Measurements from ENCODE around the gene VPS26C. TPM values are rescaled to one million over a fixed set of nuclear protein-coding genes. Genes with fewer than 3 reads are reported as not detected.

VPS26C gene
- total and polyA plus RNA-seq, 9 of the 15 experiments (the other 6 are each of a cell fraction or from before 2014, with no cell fraction given), result 32.8 to 48.7 (median 42.1) TPM

DNA sequence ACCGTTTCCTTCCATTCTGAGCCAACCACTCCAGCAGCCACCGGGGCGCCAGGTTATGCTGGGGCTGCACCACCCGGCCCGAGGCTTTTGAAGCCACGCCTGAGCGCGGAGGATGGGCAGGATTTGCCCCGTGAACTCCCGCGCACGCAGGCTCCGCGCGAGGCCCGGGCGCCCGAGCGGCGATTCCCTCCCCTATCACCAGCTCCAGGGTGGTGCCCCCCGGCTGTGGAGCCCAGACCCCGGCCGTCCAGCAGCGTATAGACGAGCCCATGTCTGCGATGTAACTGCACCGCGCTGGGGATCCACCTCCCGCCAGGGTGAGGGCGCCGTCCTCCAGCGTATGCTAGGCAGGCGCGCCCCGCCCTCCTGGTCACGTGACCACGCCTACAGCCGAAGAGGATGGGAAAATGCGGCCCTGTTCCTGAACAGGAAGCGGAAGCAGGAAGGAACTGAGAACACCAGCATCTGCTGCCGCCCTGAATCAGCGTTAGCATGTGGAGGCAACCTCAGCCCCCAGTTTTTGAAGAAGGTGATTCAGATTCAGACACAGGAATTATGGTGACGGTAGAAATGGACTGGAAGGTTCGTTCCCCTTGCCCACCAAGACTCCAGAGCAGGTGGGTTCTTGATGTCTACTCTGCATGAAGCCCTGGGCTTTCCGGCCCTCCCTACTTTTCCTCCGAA lies 46.0 kb downstream of the VPS26C start (continued):
- TF ChIP-seq, protein P1, sequence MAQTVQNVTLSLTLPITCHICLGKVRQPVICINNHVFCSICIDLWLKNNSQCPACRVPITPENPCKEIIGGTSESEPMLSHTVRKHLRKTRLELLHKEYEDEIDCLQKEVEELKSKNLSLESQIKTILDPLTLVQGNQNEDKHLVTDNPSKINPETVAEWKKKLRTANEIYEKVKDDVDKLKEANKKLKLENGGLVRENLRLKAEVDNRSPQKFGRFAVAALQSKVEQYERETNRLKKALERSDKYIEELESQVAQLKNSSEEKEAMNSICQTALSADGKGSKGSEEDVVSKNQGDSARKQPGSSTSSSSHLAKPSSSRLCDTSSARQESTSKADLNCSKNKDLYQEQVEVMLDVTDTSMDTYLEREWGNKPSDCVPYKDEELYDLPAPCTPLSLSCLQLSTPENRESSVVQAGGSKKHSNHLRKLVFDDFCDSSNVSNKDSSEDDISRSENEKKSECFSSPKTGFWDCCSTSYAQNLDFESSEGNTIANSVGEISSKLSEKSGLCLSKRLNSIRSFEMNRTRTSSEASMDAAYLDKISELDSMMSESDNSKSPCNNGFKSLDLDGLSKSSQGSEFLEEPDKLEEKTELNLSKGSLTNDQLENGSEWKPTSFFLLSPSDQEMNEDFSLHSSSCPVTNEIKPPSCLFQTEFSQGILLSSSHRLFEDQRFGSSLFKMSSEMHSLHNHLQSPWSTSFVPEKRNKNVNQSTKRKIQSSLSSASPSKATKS (CRISPR knock-in tag; IDR thresholded peaks at IDR 0.05), result no peak
- peak; percentile 94 for TF ChIP-seq RBM22 (IDR thresholded peaks at IDR 0.05; ENCODE audit: low read depth, low read length, poor library complexity, severe bottlenecking)
- TF ChIP-seq POLR2AphosphoS5 (IDR thresholded peaks at IDR 0.05; ENCODE audit: control insufficient read depth, insufficient read depth, low read depth, low read length), result peak; percentile 54; the same call in 1 of the 2 replicates
- no peak for TF ChIP-seq SREBF2 (CRISPR knock-in tag; IDR thresholded peaks at IDR 0.05)
- TF ChIP-seq POLR3G (IDR thresholded peaks at IDR 0.05; ENCODE audit: extremely low read depth, insufficient read length, insufficient replicate concordance), result no peak
- no peak for TF ChIP-seq ZNF77 (CRISPR knock-in tag; IDR thresholded peaks at IDR 0.05)
- TF ChIP-seq, protein P2, sequence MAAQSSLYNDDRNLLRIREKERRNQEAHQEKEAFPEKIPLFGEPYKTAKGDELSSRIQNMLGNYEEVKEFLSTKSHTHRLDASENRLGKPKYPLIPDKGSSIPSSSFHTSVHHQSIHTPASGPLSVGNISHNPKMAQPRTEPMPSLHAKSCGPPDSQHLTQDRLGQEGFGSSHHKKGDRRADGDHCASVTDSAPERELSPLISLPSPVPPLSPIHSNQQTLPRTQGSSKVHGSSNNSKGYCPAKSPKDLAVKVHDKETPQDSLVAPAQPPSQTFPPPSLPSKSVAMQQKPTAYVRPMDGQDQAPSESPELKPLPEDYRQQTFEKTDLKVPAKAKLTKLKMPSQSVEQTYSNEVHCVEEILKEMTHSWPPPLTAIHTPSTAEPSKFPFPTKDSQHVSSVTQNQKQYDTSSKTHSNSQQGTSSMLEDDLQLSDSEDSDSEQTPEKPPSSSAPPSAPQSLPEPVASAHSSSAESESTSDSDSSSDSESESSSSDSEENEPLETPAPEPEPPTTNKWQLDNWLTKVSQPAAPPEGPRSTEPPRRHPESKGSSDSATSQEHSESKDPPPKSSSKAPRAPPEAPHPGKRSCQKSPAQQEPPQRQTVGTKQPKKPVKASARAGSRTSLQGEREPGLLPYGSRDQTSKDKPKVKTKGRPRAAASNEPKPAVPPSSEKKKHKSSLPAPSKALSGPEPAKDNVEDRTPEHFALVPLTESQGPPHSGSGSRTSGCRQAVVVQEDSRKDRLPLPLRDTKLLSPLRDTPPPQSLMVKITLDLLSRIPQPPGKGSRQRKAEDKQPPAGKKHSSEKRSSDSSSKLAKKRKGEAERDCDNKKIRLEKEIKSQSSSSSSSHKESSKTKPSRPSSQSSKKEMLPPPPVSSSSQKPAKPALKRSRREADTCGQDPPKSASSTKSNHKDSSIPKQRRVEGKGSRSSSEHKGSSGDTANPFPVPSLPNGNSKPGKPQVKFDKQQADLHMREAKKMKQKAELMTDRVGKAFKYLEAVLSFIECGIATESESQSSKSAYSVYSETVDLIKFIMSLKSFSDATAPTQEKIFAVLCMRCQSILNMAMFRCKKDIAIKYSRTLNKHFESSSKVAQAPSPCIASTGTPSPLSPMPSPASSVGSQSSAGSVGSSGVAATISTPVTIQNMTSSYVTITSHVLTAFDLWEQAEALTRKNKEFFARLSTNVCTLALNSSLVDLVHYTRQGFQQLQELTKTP (IDR thresholded peaks at IDR 0.05; ENCODE audit: low read depth in 1 of 2, partially characterized antibody in 2 of 2), result peak in 1 of 2 experiments; percentile 53
- TF ChIP-seq ZNF76 (CRISPR knock-in tag; IDR thresholded peaks at IDR 0.05; ENCODE audit: borderline replicate concordance), result 0 out of 2 replicates have a peak, but pooled peaks have one; percentile 67
- TF ChIP-seq NFE2L1 (tag; IDR thresholded peaks at IDR 0.05; ENCODE audit: borderline replicate concordance, low read depth), result no peak
- TF ChIP-seq CTBP1 (IDR thresholded peaks at IDR 0.05; ENCODE audit: borderline replicate concordance), result peak; percentile 69; the same call in 1 of the 2 replicates
- TF ChIP-seq JUN (IDR thresholded peaks at IDR 0.05; ENCODE audit: borderline replicate concordance, low read depth, low read length), result peak; percentile 39; the same call in 1 of the 2 replicates
- TF ChIP-seq JUN (CRISPR knock-in tag; IDR thresholded peaks at IDR 0.05; ENCODE audit: borderline replicate concordance), result no peak
- no peak for TF ChIP-seq ZNF384 (IDR thresholded peaks at IDR 0.05; ENCODE audit: low read depth, low read length)
- peak; percentile 79 for TF ChIP-seq SPI1 (IDR thresholded peaks at IDR 0.05; ENCODE audit: borderline replicate concordance, low read depth, low read length)
- TF ChIP-seq, protein P3, sequence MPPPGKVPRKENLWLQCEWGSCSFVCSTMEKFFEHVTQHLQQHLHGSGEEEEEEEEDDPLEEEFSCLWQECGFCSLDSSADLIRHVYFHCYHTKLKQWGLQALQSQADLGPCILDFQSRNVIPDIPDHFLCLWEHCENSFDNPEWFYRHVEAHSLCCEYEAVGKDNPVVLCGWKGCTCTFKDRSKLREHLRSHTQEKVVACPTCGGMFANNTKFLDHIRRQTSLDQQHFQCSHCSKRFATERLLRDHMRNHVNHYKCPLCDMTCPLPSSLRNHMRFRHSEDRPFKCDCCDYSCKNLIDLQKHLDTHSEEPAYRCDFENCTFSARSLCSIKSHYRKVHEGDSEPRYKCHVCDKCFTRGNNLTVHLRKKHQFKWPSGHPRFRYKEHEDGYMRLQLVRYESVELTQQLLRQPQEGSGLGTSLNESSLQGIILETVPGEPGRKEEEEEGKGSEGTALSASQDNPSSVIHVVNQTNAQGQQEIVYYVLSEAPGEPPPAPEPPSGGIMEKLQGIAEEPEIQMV (tag; conservative IDR thresholded peaks at IDR 0.05; ENCODE audit: low read depth), result no peak
- TF ChIP-seq, protein P4, sequence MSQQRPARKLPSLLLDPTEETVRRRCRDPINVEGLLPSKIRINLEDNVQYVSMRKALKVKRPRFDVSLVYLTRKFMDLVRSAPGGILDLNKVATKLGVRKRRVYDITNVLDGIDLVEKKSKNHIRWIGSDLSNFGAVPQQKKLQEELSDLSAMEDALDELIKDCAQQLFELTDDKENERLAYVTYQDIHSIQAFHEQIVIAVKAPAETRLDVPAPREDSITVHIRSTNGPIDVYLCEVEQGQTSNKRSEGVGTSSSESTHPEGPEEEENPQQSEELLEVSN (IDR thresholded peaks at IDR 0.05; ENCODE audit: borderline replicate concordance in 1 of 2, extremely low read depth in 1 of 2, insufficient read depth in 1 of 2, insufficient read length in 1 of 2, low read depth in 1 of 2, low read length in 1 of 2, poor library complexity in 1 of 2, severe bottlenecking in 1 of 2), result peak; percentile 93 to 96
- TF ChIP-seq CHD2 (IDR thresholded peaks at IDR 0.05; ENCODE audit: low read depth, low read length), result no peak

All from K562 (cell line).